SK-N-SH treated with all-trans-retinoic acid at 6 μM for 48 hours (cell line): ENCODE data around the gene IGFBP7.

Experiments used
- ATAC-seq: fragments of 200-7000 bp; cut with Tn5 transposase; 3 replicates; pipeline ENCODE4 v1.9.1; 2020; ENCODE audit warnings: mild to moderate bottlenecking, moderate library complexity
- ARNTL ChIP-seq: fragments of 450-650 bp; formaldehyde crosslinking; IDR thresholded peaks from 2 replicates; pipeline ENCODE4 v1.5.0; 2020; ENCODE audit warnings: low read depth, mild to moderate bottlenecking, moderate library complexity, borderline replicate concordance
- BACH2 ChIP-seq: fragments of 250-450 bp; sonication (Bioruptor Pico); IDR thresholded peaks from 2 replicates; pipeline ENCODE4 v1.9.0; 2021; ENCODE audit warnings: mild to moderate bottlenecking, borderline replicate concordance
- CSDC2 ChIP-seq: fragments of 250-450 bp; sonication (Bioruptor Pico); IDR thresholded peaks from 2 replicates; pipeline ENCODE4 v1.5.0; 2020; ENCODE audit warnings: mild to moderate bottlenecking, moderate library complexity
- CSRNP3 ChIP-seq: fragments of 250-450 bp; sonication (Bioruptor Pico); IDR thresholded peaks from 2 replicates; pipeline ENCODE4 v1.5.1; 2021; ENCODE audit warnings: mild to moderate bottlenecking, moderate library complexity
- ESRRG ChIP-seq: fragments of 250-450 bp; sonication (Bioruptor Pico); IDR thresholded peaks from 2 replicates; pipeline ENCODE4 v1.6.1; 2021; ENCODE audit warnings: mild to moderate bottlenecking
- GLIS3 ChIP-seq: fragments of 250-450 bp; sonication (Bioruptor Pico); IDR thresholded peaks from 2 replicates; pipeline ENCODE4 v1.5.0; 2020; ENCODE audit warnings: mild to moderate bottlenecking, moderate library complexity
- ISL1 ChIP-seq: fragments of 250-450 bp; sonication (Bioruptor Pico); IDR thresholded peaks from 2 replicates; pipeline ENCODE4 v2.1.2; 2022; ENCODE audit warnings: mild to moderate bottlenecking, moderate library complexity
- OSR1 ChIP-seq: fragments of 250-450 bp; sonication (Bioruptor Pico); IDR thresholded peaks from 2 replicates; pipeline ENCODE4 v1.8.0; 2022; ENCODE audit warnings: moderate library complexity, mild to moderate bottlenecking, inconsistent platforms
- PPARA ChIP-seq: fragments of 250-450 bp; sonication (Bioruptor Pico); IDR thresholded peaks from 2 replicates; pipeline ENCODE4 v1.5.0; 2020; ENCODE audit warnings: mild to moderate bottlenecking, borderline replicate concordance
- RARB ChIP-seq: fragments of 250-450 bp; sonication (Bioruptor Pico); IDR thresholded peaks from 2 replicates; pipeline ENCODE4 v1.8.0; 2021; ENCODE audit warnings: mild to moderate bottlenecking, moderate library complexity
- SNAI2 ChIP-seq: fragments of 250-450 bp; sonication (Bioruptor Pico); IDR thresholded peaks from 2 replicates; pipeline ENCODE4 v1.5.0; 2020; ENCODE audit warnings: mild to moderate bottlenecking, moderate library complexity
- TCF4 ChIP-seq: fragments of 250-450 bp; sonication (Bioruptor Pico); IDR thresholded peaks from 2 replicates; pipeline ENCODE4 v1.8.0; 2021; ENCODE audit warnings: mild to moderate bottlenecking, moderate library complexity, borderline replicate concordance
- TOX ChIP-seq: fragments of 250-450 bp; sonication (Bioruptor Pico); IDR thresholded peaks from 2 replicates; pipeline ENCODE4 v1.8.0; 2021; ENCODE audit warnings: mild to moderate bottlenecking, moderate library complexity, borderline replicate concordance
- TSHZ2 ChIP-seq: fragments of 250-450 bp; sonication (Bioruptor Pico); IDR thresholded peaks from 2 replicates; pipeline ENCODE4 v1.5.0; 2020; ENCODE audit warnings: mild to moderate bottlenecking, moderate library complexity
- ZC3H10 ChIP-seq: fragments of 250-450 bp; sonication (Bioruptor Pico); IDR thresholded peaks from 2 replicates; pipeline ENCODE4 v1.5.1; 2021; ENCODE audit warnings: mild to moderate bottlenecking, moderate library complexity
- ZFP3 ChIP-seq: fragments of 250-450 bp; sonication (Bioruptor Pico); IDR thresholded peaks from 2 replicates; pipeline ENCODE4 v1.5.0; 2020; ENCODE audit warnings: mild to moderate bottlenecking, moderate library complexity
- ZFP30 ChIP-seq: fragments of 450-650 bp; formaldehyde crosslinking; IDR thresholded peaks from 2 replicates; pipeline ENCODE4 v1.5.0; 2022; ENCODE audit warnings: mild to moderate bottlenecking, moderate library complexity
- ZNF565 ChIP-seq: fragments of 450-650 bp; formaldehyde crosslinking; conservative IDR thresholded peaks from 2 replicates; pipeline ENCODE4 v1.5.0; 2020; ENCODE audit warnings: low read depth, mild to moderate bottlenecking, moderate library complexity
- ZNF70 ChIP-seq: fragments of 450-650 bp; formaldehyde crosslinking; IDR thresholded peaks from 2 replicates; pipeline ENCODE4 v1.5.0; 2020; ENCODE audit warnings: mild to moderate bottlenecking, moderate library complexity
- ZNF8 ChIP-seq: fragments of 450-650 bp; formaldehyde crosslinking; IDR thresholded peaks from 2 replicates; pipeline ENCODE4 v1.5.0; 2020; ENCODE audit warnings: mild to moderate bottlenecking, moderate library complexity
- TF ChIP-seq, protein P1 (sequence below): fragments of 250-450 bp; sonication (Bioruptor Pico); IDR thresholded peaks from 2 replicates; pipeline ENCODE4 v1.8.0; 2021; ENCODE audit warnings: low read depth, mild to moderate bottlenecking, moderate library complexity, borderline replicate concordance
- TF ChIP-seq, protein P2 (sequence below): fragments of 250-450 bp; sonication (Bioruptor Pico); IDR thresholded peaks from 2 replicates; pipeline ENCODE4 v1.8.0; 2020; ENCODE audit warnings: mild to moderate bottlenecking, moderate library complexity, borderline replicate concordance
- TF ChIP-seq, protein P3 (sequence below): fragments of 250-450 bp; sonication (Bioruptor Pico); IDR thresholded peaks from 2 replicates; pipeline ENCODE4 v1.5.1; 2020; ENCODE audit warnings: low read depth, mild to moderate bottlenecking, moderate library complexity

Gene IGFBP7

DNA sequence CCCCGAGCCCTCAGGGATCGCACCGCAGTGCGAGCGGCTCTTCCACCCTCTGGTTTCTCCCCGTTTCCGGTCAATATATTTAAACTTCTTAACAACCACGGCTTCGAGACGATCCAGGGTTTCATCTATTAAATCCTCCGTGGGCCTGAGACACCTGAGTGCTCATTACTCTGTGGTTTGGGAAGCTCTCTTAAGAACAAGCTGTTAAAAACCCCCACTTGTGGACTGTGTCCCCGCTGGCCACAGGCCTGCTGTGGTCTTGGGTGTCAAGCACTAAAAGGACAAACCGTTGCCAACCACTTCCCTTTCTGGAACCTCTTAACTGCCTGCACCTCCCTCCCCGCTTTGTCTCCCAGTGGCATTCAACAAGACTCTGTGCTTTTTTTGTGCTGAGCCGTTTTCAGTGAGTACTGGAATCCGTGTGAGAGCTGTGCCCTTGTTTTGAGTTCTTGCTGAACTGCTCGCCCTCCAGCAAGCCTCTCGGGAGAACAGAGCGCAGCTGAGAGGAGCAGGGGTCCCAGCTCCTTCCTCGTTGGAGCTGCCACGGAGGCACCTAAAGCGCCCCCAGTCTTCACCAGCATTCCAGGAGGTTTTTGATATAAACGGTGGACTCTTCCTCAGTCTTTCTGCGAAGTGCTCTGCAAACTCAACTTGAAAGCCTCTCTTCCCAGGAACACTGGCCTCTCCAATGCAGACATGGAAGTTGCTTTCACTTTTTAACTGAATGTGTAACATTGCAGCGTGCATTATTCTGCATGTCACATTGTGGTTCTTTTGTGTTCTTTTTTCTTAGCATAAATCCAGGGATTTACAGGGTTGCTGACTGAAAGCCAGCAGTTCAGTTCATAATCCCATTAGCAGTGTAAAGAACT is 691 bp upstream of the IGFBP7 start:
- ATAC-seq = peak; percentile 44
- TF ChIP-seq BACH2 (CRISPR knock-in tag) = no peak
- TF ChIP-seq OSR1 (CRISPR knock-in tag) = no peak
- no peak for TF ChIP-seq ZC3H10 (CRISPR knock-in tag)
- no peak for TF ChIP-seq TOX (CRISPR knock-in tag)
- TF ChIP-seq, protein P1, sequence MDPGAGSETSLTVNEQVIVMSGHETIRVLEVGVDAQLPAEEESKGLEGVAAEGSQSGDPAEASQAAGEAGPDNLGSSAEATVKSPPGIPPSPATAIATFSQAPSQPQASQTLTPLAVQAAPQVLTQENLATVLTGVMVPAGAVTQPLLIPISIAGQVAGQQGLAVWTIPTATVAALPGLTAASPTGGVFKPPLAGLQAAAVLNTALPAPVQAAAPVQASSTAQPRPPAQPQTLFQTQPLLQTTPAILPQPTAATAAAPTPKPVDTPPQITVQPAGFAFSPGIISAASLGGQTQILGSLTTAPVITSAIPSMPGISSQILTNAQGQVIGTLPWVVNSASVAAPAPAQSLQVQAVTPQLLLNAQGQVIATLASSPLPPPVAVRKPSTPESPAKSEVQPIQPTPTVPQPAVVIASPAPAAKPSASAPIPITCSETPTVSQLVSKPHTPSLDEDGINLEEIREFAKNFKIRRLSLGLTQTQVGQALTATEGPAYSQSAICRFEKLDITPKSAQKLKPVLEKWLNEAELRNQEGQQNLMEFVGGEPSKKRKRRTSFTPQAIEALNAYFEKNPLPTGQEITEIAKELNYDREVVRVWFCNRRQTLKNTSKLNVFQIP (CRISPR knock-in tag) = no peak
- no peak for TF ChIP-seq ISL1 (CRISPR knock-in tag)
- TF ChIP-seq, protein P2, sequence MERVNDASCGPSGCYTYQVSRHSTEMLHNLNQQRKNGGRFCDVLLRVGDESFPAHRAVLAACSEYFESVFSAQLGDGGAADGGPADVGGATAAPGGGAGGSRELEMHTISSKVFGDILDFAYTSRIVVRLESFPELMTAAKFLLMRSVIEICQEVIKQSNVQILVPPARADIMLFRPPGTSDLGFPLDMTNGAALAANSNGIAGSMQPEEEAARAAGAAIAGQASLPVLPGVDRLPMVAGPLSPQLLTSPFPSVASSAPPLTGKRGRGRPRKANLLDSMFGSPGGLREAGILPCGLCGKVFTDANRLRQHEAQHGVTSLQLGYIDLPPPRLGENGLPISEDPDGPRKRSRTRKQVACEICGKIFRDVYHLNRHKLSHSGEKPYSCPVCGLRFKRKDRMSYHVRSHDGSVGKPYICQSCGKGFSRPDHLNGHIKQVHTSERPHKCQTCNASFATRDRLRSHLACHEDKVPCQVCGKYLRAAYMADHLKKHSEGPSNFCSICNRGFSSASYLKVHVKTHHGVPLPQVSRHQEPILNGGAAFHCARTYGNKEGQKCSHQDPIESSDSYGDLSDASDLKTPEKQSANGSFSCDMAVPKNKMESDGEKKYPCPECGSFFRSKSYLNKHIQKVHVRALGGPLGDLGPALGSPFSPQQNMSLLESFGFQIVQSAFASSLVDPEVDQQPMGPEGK (CRISPR knock-in tag) = no peak
- TF ChIP-seq ESRRG (CRISPR knock-in tag) = no peak
- no peak for TF ChIP-seq ZFP3 (CRISPR knock-in tag)
- TF ChIP-seq GLIS3 (CRISPR knock-in tag) = no peak
- TF ChIP-seq CSRNP3 = no peak
- TF ChIP-seq, protein P3, sequence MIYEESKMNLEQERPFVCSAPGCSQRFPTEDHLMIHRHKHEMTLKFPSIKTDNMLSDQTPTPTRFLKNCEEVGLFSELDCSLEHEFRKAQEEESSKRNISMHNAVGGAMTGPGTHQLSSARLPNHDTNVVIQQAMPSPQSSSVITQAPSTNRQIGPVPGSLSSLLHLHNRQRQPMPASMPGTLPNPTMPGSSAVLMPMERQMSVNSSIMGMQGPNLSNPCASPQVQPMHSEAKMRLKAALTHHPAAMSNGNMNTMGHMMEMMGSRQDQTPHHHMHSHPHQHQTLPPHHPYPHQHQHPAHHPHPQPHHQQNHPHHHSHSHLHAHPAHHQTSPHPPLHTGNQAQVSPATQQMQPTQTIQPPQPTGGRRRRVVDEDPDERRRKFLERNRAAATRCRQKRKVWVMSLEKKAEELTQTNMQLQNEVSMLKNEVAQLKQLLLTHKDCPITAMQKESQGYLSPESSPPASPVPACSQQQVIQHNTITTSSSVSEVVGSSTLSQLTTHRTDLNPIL (CRISPR knock-in tag) = no peak
- TF ChIP-seq ZFP30 = no peak
- no peak for TF ChIP-seq ZNF8 (CRISPR knock-in tag)
- TF ChIP-seq RARB (CRISPR knock-in tag) = no peak
- no peak for TF ChIP-seq SNAI2 (CRISPR knock-in tag)
- TF ChIP-seq TCF4 = no peak
- TF ChIP-seq PPARA (CRISPR knock-in tag) = no peak

- no peak for ATAC-seq
- TF ChIP-seq ISL1 (CRISPR knock-in tag) (no peak), OSR1 (CRISPR knock-in tag) (no peak), ZNF565 (CRISPR knock-in tag) (no peak), ZFP30 (no peak), SNAI2 (CRISPR knock-in tag) (no peak), TOX (CRISPR knock-in tag) (no peak), CSRNP3 (no peak), ARNTL (CRISPR knock-in tag) (no peak), ZNF70 (CRISPR knock-in tag) (no peak), TCF4 (no peak), ESRRG (CRISPR knock-in tag) (no peak), PPARA (CRISPR knock-in tag) (no peak), TSHZ2 (CRISPR knock-in tag) (no peak), CSDC2 (CRISPR knock-in tag) (no peak), GLIS3 (CRISPR knock-in tag) (no peak), ZFP3 (CRISPR knock-in tag) (no peak), RARB (CRISPR knock-in tag) (no peak), ZC3H10 (CRISPR knock-in tag) (no peak)
- TF ChIP-seq, protein P3 (CRISPR knock-in tag) = no peak
- TF ChIP-seq, protein P1 (CRISPR knock-in tag) = no peak
These were observed 756 bp downstream of the IGFBP7 start for GRCh38 chr4:57109411-57109846.
